HEK293 (cell line): ENCODE results near the gene CD300LB.
"Not testable (repeated sequence)": the region's sequence is repeated elsewhere in the genome, so short reads cannot be mapped to it uniquely, and the experiment has no call there.

Experiments
- CTCF ChIA-PET: fragments of 350-600 bp; formaldehyde crosslinking; extraction: SDS; loops from one replicate; lab custom pipeline; 2021; ENCODE audit warnings: antibody characterized with exemption; lab: Yijun Ruan, JAX
- POLR2A ChIA-PET: fragments of 300-600 bp; formaldehyde crosslinking; extraction: SDS; loops from one replicate; lab custom pipeline; 2020; ENCODE audit warnings: antibody characterized with exemption, inconsistent platforms; lab: Yijun Ruan, JAX
- H3K27ac ChIP-seq: fragments of 200-500 bp; sonication (Bioruptor generic); 2 replicates; pipeline ENCODE4 v1.5.1; 2014; ENCODE audit warnings: low read depth, low read length, control low read depth, inconsistent platforms; ENCODE audit errors: extremely low read depth
- H3K36me3 ChIP-seq, 2 experiments: fragments of 200-500 bp in 1 of 2; sonication (Bioruptor generic) in 1 of 2; 1 replicate in 1 of 2; 2 replicates in 1 of 2; pipeline ENCODE4 v1.5.1; 2014 to 2017; ENCODE audit warnings: inconsistent platforms in 2 of 2, low read length in 2 of 2; ENCODE audit not compliant: control insufficient read depth in 2 of 2, insufficient read depth in 1 of 2
- H3K4me1 ChIP-seq: fragments of 200-500 bp; sonication (Bioruptor generic); 2 replicates; pipeline ENCODE4 v1.5.1; 2014; ENCODE audit warnings: mild to moderate bottlenecking, low read length, inconsistent platforms; ENCODE audit not compliant: control insufficient read depth, insufficient read depth
- H3K4me3 ChIP-seq: 2 replicates; pipeline ENCODE4 v1.5.1; 2011; ENCODE audit warnings: low read depth, mild to moderate bottlenecking, control low read depth, low read length, moderate library complexity
- H3K9me3 ChIP-seq: fragments of 200-500 bp; sonication (Bioruptor generic); 2 replicates; pipeline ENCODE4 v1.5.1; 2014; ENCODE audit warnings: low read depth, low read length, inconsistent platforms; ENCODE audit not compliant: control insufficient read depth, insufficient read depth
- AEBP2 ChIP-seq: fragments of 450-650 bp; formaldehyde crosslinking; IDR thresholded peaks from 2 replicates; pipeline ENCODE4 v1.5.1; 2016; ENCODE audit warnings: missing biosample characterization, missing genetic modification characterization, borderline replicate concordance
- ELK4 ChIP-seq: IDR thresholded peaks from 2 replicates; pipeline ENCODE4 v1.6.1; 2011; ENCODE audit warnings: mild to moderate bottlenecking, low read depth, low read length, borderline replicate concordance
- HOXA7 ChIP-seq: sonication (generic); formaldehyde crosslinking; IDR thresholded peaks from 2 replicates; pipeline ENCODE4 v1.8.1; 2022; ENCODE audit warnings: missing genetic modification reagents, borderline replicate concordance
- MEIS1 ChIP-seq: sonication (generic); formaldehyde crosslinking; IDR thresholded peaks from 2 replicates; pipeline ENCODE4 v1.8.1; 2022; ENCODE audit warnings: missing genetic modification reagents, mild to moderate bottlenecking, borderline replicate concordance
- PRDM6 ChIP-seq: fragments of 450-650 bp; formaldehyde crosslinking; IDR thresholded peaks from 2 replicates; pipeline ENCODE4 v1.5.1; 2017; ENCODE audit warnings: missing biosample characterization, missing genetic modification characterization
- TCF7L2 ChIP-seq: IDR thresholded peaks from 2 replicates; pipeline ENCODE4 v1.6.1; 2011; ENCODE audit warnings: low read depth, mild to moderate bottlenecking, inconsistent platforms, low read length, moderate library complexity, borderline replicate concordance
- ZEB2 ChIP-seq: fragments of 450-650 bp; formaldehyde crosslinking; IDR thresholded peaks from 2 replicates; pipeline ENCODE4 v1.5.1; 2016; ENCODE audit warnings: missing biosample characterization, missing genetic modification characterization
- ZNF112 ChIP-seq: fragments of 450-650 bp; formaldehyde crosslinking; IDR thresholded peaks from 2 replicates; pipeline ENCODE4 v1.5.0; 2017; ENCODE audit warnings: missing biosample characterization, missing genetic modification characterization
- ZNF138 ChIP-seq: fragments of 450-650 bp; formaldehyde crosslinking; IDR thresholded peaks from 2 replicates; pipeline ENCODE4 v1.5.1; 2016; ENCODE audit warnings: missing biosample characterization, missing genetic modification characterization, borderline replicate concordance
- ZNF146 ChIP-seq: fragments of 450-650 bp; formaldehyde crosslinking; IDR thresholded peaks from 2 replicates; pipeline ENCODE4 v1.5.1; 2016; ENCODE audit warnings: missing biosample characterization, missing genetic modification characterization
- ZNF155 ChIP-seq: fragments of 450-650 bp; formaldehyde crosslinking; IDR thresholded peaks from 2 replicates; pipeline ENCODE4 v1.5.1; 2016; ENCODE audit warnings: missing biosample characterization, missing genetic modification characterization
- ZNF16 ChIP-seq: fragments of 450-650 bp; formaldehyde crosslinking; IDR thresholded peaks from 2 replicates; pipeline ENCODE4 v1.5.1; 2016; ENCODE audit warnings: low read depth, missing biosample characterization, missing genetic modification characterization
- ZNF19 ChIP-seq: fragments of 450-650 bp; formaldehyde crosslinking; IDR thresholded peaks from 2 replicates; pipeline ENCODE4; 2016; ENCODE audit warnings: missing biosample characterization, missing genetic modification characterization, low read depth
- ZNF2 ChIP-seq: fragments of 450-650 bp; formaldehyde crosslinking; IDR thresholded peaks from 2 replicates; pipeline ENCODE4 v1.5.1; 2016; ENCODE audit warnings: missing biosample characterization, missing genetic modification characterization
- ZNF221 ChIP-seq: fragments of 450-650 bp; formaldehyde crosslinking; IDR thresholded peaks from 2 replicates; pipeline ENCODE4 v1.5.1; 2017; ENCODE audit warnings: missing biosample characterization, missing genetic modification characterization, borderline replicate concordance
- ZNF23 ChIP-seq: fragments of 450-650 bp; formaldehyde crosslinking; IDR thresholded peaks from 2 replicates; pipeline ENCODE4 v1.5.1; 2016; ENCODE audit warnings: missing biosample characterization, missing genetic modification characterization, borderline replicate concordance
- ZNF24 ChIP-seq: fragments of 450-650 bp; formaldehyde crosslinking; IDR thresholded peaks from 2 replicates; pipeline ENCODE4 v1.5.1; 2016; ENCODE audit warnings: missing biosample characterization, missing genetic modification characterization
- ZNF37A ChIP-seq: fragments of 450-650 bp; IDR thresholded peaks from 2 replicates; pipeline ENCODE4 v1.5.1; 2018; ENCODE audit warnings: missing biosample characterization, missing genetic modification characterization
- ZNF473 ChIP-seq: fragments of 450-650 bp; formaldehyde crosslinking; IDR thresholded peaks from 2 replicates; pipeline ENCODE4 v1.5.1; 2017; ENCODE audit warnings: missing biosample characterization, missing genetic modification characterization
- ZNF48 ChIP-seq: fragments of 450-650 bp; formaldehyde crosslinking; IDR thresholded peaks from 2 replicates; pipeline ENCODE4 v1.5.1; 2016; ENCODE audit warnings: missing biosample characterization, missing genetic modification characterization
- ZNF555 ChIP-seq: fragments of 450-650 bp; formaldehyde crosslinking; conservative IDR thresholded peaks from 2 replicates; pipeline ENCODE4 v1.5.1; 2017; ENCODE audit warnings: missing biosample characterization, mild to moderate bottlenecking, missing genetic modification characterization, inconsistent platforms
- ZNF785 ChIP-seq: fragments of 450-650 bp; formaldehyde crosslinking; IDR thresholded peaks from 2 replicates; pipeline ENCODE4 v1.5.1; 2016; ENCODE audit warnings: missing biosample characterization, missing genetic modification characterization
- ZNF791 ChIP-seq: fragments of 450-650 bp; formaldehyde crosslinking; IDR thresholded peaks from 2 replicates; pipeline ENCODE4 v1.5.1; 2016; ENCODE audit warnings: missing biosample characterization, missing genetic modification characterization
- ZSCAN4 ChIP-seq: fragments of 450-650 bp; formaldehyde crosslinking; IDR thresholded peaks from 2 replicates; pipeline ENCODE4 v1.5.1; 2017; ENCODE audit warnings: missing biosample characterization, missing genetic modification characterization

Gene CD300LB

GRCh38 chr17:74561586-74561985 lies 30.3 kb upstream of the CD300LB start (continued):
- TF ChIP-seq AEBP2 (tag by site-specific recombination) (no peak), ZNF155 (tag by site-specific recombination) (no peak), ZNF48 (tag by site-specific recombination) (no peak), ZNF146 (tag by site-specific recombination) (no peak), ZNF112 (no peak)

- POLR2A ChIA-PET: no interaction called here
- no peaks in the 10 kb centered on the region for H3K9me3 ChIP-seq
- CTCF ChIA-PET: no interaction called here
- no peaks in the 10 kb centered on the region for H3K36me3 ChIP-seq
- H3K27ac ChIP-seq: no peak overlapping the region
- H3K4me3 ChIP-seq: no peak overlapping the region
- TF ChIP-seq PRDM6 (tag by site-specific recombination): no peak
- no peak for TF ChIP-seq ZNF2 (tag by site-specific recombination)
- no peak for TF ChIP-seq ZNF555
- no peak for TF ChIP-seq ZSCAN4 (tag by site-specific recombination)
- TF ChIP-seq TCF7L2: no peak
- no peak for TF ChIP-seq ZNF473 (tag by site-specific recombination)
- TF ChIP-seq ELK4: no peak
- TF ChIP-seq ZEB2 (tag by site-specific recombination): no peak
- TF ChIP-seq ZNF791 (tag by site-specific recombination): no peak
- no peak for TF ChIP-seq HOXA7 (CRISPR knock-in tag)
- TF ChIP-seq ZNF16: no peak
- no peak for TF ChIP-seq ZNF37A (tag by site-specific recombination)
- TF ChIP-seq ZNF138: no peak
- TF ChIP-seq ZNF23: no peak
- TF ChIP-seq ZNF24: no peak
- TF ChIP-seq MEIS1: no peak
- TF ChIP-seq ZNF785 (tag by site-specific recombination): no peak
- TF ChIP-seq ZNF19 (tag by site-specific recombination): no peak
- TF ChIP-seq ZNF221 (tag by site-specific recombination): no peak
- H3K4me1 ChIP-seq: no peaks in the 10 kb centered on the region
These were observed 27.7 kb upstream of the CD300LB start for GRCh38 chr17:74558882-74559519.

- POLR2A ChIA-PET, H3K9me3 ChIP-seq, H3K4me3 ChIP-seq, H3K27ac ChIP-seq, H3K4me1 ChIP-seq, H3K36me3 ChIP-seq: not testable (repeated sequence)
- CTCF ChIA-PET: interaction anchor here (0.6 kb wide), 1 partner anchor 198 kb away, joined by 3 read pairs; no protein-coding TSS in a partner anchor
These were observed 27.1 kb upstream of the CD300LB start for GRCh38 chr17:74558402-74558801.
